Large intestine (tissue), 3 donors: ENCODE results near the gene MRTFA. TPM values are rescaled to one million over a fixed set of nuclear protein-coding genes. Genes with fewer than 3 reads are reported as not detected.
"Not testable (repeated sequence)": the region's sequence is repeated elsewhere in the genome, so short reads cannot be mapped to it uniquely, and the experiment has no call there.

ENCODE experiments used
- DNase-seq, 2 donors: peaks; one replicate each; pipeline versions ENCODE4 v3.0.0 to v3.0.0-alpha.2; 2013
- H3K27ac ChIP-seq: one replicate; pipeline ENCODE4 v1.5.1; 2013; ENCODE audit warnings: low read length
- H3K27me3 ChIP-seq: 2 replicates; pipeline ENCODE4 v1.6.1; 2013; ENCODE audit warnings: low read length; ENCODE audit not compliant: control insufficient read depth, insufficient read depth
- H3K36me3 ChIP-seq: 2 replicates; pipeline ENCODE4 v1.6.1; 2013; ENCODE audit warnings: low read length; ENCODE audit not compliant: control insufficient read depth, insufficient read depth
- H3K4me1 ChIP-seq: one replicate; pipeline ENCODE4 v1.6.1; 2013; ENCODE audit warnings: low read length; ENCODE audit not compliant: control insufficient read depth, insufficient read depth
- H3K4me3 ChIP-seq: one replicate; pipeline ENCODE4 v1.5.1; 2013; ENCODE audit warnings: low read length
- H3K9me3 ChIP-seq: one replicate; pipeline ENCODE4 v1.6.1; 2013; ENCODE audit warnings: mild to moderate bottlenecking, low read depth, low read length, moderate library complexity; ENCODE audit not compliant: control insufficient read depth
- WGBS: methylation state at CpG from one replicate; pipeline ENCODE4 v1.1.5; 2013; ENCODE audit warnings: low lambda C conversion rate; ENCODE audit not compliant: insufficient coverage; 5-methylcytosine and 5-hydroxymethylcytosine counted together
- polyA plus RNA-seq: library from polyadenylated mRNA; unstranded; fragments of 120-200 nt; gene quantifications from one replicate; pipeline ENCODE4 v1.2.1, GENCODE V29; 2013

MRTFA gene
- polyA plus RNA-seq, 1 donor, result 17.1 TPM

DNA sequence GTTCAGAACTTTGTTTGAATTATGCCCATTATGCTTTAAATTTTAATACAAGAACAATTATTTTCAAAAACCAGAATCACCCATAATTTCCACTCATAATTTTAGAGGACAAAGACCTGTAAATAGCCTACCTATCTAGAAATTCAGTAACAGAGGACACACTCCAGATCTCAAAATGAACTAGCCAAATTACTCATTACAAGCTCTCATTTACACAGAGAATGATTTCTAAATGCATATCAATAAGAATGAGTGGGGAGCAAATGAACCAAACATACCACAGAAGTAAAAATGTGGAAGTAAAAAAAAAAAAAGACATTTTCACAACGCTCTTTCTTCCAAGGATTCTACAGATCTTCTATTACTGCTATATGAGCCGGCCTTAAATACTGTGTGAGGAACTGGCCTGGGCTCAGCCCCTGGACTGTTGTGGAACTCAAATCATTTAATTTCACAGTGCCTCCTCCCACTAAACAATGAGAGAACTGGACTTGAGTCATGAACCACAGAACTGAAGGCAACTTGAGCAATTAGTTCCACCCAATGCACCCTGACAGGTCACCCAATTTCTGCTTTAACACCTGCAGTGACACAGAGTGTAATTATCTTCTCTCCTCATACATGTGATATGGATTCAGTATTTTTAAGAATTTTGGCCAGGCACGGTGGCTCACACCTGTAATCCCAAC is 8.0 kb downstream of the MRTFA start:
- Histone ChIP-seq H3K4me3 (no peak overlapping the region), H3K4me1 (no peaks in the 10 kb centered on the region), H3K27ac (no peak overlapping the region), H3K27me3 (no peaks in the 10 kb centered on the region), H3K36me3 (no peaks in the 10 kb centered on the region), H3K9me3 (no peaks in the 10 kb centered on the region)
- WGBS, result no CpG with 5 or more reads among the region's 3 CpGs
- no peak for DNase-seq

DNA sequence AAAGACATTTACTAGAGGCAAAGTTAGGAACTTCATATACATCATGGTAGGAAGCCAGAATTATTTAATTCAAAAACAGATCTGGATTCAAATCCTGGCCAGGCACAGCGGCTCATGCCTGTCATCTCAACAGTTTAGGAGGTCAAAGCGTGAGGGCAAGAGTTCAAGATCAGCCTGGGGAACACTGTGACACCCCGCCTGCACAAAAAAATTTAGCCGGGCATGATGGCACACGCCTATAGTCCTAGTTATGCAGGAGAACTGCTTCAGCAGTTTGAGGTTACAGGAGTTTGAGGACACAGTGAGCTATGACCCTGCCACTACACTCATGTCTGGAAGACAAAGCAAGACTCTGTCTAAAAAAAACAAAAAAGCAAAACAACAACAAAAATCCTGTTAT is 8.9 kb downstream of the MRTFA start:
- H3K36me3 ChIP-seq, result no peaks in the 10 kb centered on the region
- no peaks in the 10 kb centered on the region for H3K4me1 ChIP-seq
- WGBS, result no CpG with 5 or more reads among the region's 5 CpGs
- no peaks in the 10 kb centered on the region for H3K9me3 ChIP-seq
- no peaks in the 10 kb centered on the region for H3K27me3 ChIP-seq
- H3K27ac ChIP-seq, result no peak overlapping the region
- no peak for DNase-seq
- no peak overlapping the region for H3K4me3 ChIP-seq

DNA sequence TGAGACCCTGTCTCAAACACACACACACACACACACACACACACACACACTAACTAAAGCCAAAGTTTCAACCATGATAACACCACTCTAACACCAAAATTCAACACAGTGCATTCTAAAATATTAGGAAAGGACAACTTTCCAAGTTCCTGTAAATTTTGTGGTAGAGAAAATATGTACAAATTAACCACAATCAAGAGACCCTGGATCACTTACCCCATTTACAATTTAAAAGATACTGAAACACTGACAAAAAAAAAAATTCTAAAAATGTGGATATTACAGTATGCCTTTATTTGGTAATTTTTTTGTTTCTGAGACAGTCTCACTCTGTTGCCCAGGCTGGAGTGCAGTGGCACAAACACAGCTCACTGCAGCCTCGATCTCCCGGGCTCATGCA is 9.7 kb downstream of the MRTFA start:
- WGBS, result no CpG with 5 or more reads among the region's 2 CpGs
- H3K9me3 ChIP-seq, result peaks cover 2% of the 10 kb centered on the region
- H3K27ac ChIP-seq, result no peak overlapping the region
- H3K4me3 ChIP-seq, result no peak overlapping the region
- no peaks in the 10 kb centered on the region for H3K4me1 ChIP-seq
- no peaks in the 10 kb centered on the region for H3K36me3 ChIP-seq
- no peak for DNase-seq
- no peaks in the 10 kb centered on the region for H3K27me3 ChIP-seq

DNA sequence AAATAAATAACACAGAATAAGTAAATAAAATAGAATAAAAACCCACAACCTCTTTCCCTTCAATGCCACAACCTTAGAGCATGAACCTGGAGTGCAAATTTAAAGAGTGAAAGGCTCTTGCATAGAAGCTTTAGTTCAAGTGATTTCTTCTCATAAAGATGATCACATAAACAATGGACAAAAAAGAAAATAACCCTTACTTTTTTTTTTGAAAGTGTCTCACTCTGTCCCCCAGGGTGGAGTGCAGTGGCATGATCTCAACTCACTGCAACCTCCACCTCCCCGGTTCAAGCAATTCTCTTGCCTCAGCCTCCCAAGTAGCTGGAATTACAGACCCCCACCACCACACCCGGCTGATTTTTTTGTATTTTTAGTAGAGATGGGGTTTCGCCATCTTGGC is 10.7 kb downstream of the MRTFA start:
- H3K4me3 ChIP-seq, H3K4me1 ChIP-seq, H3K36me3 ChIP-seq, H3K9me3 ChIP-seq, H3K27ac ChIP-seq, DNase-seq, H3K27me3 ChIP-seq: not testable (repeated sequence)
- WGBS, result no CpG with 5 or more reads among the region's 3 CpGs

- not testable (repeated sequence) for H3K4me1 ChIP-seq, H3K36me3 ChIP-seq, H3K27me3 ChIP-seq, H3K4me3 ChIP-seq, H3K27ac ChIP-seq, DNase-seq
- 100% methylated on average over 1 of the region's 3 CpGs for WGBS
- peaks cover 11% of the 10 kb centered on the region for H3K9me3 ChIP-seq
Observed at GRCh38 chr22:40625281-40625680, 11.2 kb downstream of the MRTFA start.

- H3K4me3 ChIP-seq, result no peak overlapping the region
- WGBS, result no CpG with 5 or more reads among the region's 1 CpG
- no peak for DNase-seq
- H3K4me1 ChIP-seq, result no peaks in the 10 kb centered on the region
- H3K27me3 ChIP-seq, result no peaks in the 10 kb centered on the region
- H3K36me3 ChIP-seq, result no peaks in the 10 kb centered on the region
- no peak overlapping the region for H3K27ac ChIP-seq
- H3K9me3 ChIP-seq, result peaks cover 11% of the 10 kb centered on the region
Observed at GRCh38 chr22:40624770-40625169, 11.7 kb downstream of the MRTFA start.

DNA sequence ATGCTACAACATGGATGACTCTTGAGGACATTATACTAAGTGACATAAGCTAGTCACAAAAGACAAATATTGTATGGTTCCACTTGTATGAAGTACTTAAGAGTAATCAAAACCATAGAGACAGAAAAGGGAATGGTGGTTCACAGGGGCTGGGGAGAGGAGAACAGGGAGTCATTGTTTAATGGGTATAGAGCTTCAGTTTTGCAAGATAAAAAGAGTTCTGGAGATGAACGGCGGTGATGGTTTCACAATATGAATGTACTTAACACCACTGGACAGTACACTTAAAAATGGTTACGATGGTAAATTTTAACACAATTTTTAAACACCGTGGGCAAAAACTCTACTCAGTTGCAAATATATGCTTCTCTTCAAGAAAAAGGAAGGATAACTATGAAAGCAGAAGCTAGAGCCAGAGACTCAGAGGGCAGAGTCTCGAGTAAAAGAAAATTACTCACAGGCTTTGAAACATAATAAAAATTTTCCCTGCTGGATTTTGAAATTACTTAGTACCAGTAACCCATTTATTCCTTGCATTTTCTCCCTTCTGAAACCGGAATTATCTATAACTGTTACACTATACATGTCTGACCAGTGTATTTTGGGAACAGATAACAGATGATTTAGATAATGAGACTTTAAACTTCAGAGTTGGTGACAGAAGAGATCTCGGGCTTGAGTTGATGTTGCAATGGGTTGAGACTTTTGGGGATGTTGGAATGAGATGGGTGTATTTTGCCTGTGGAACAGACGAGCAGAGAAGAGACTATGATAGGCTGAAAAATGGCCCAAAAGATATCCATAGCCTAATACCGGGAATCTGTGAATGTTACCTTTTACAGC is 15.0 kb downstream of the MRTFA start:
- H3K36me3 ChIP-seq, result no peaks in the 10 kb centered on the region
- no peaks in the 10 kb centered on the region for H3K4me1 ChIP-seq
- no peaks in the 10 kb centered on the region for H3K27me3 ChIP-seq
- no peak overlapping the region for H3K27ac ChIP-seq
- 98% methylated on average over 8 of the region's 9 CpGs for WGBS
- no peak for DNase-seq
- H3K4me3 ChIP-seq, result no peak overlapping the region
- peaks cover 11% of the 10 kb centered on the region for H3K9me3 ChIP-seq

- Histone ChIP-seq H3K27me3 (no peaks in the 10 kb centered on the region), H3K36me3 (no peaks in the 10 kb centered on the region), H3K27ac (no peak overlapping the region), H3K9me3 (peaks cover 11% of the 10 kb centered on the region), H3K4me3 (no peak overlapping the region), H3K4me1 (no peaks in the 10 kb centered on the region)
- DNase-seq, result no peak
- WGBS, result no CpG with 5 or more reads among the region's 1 CpG
Observed at GRCh38 chr22:40620464-40621046, 16.0 kb downstream of the MRTFA start.

- no peaks in the 10 kb centered on the region for H3K4me1 ChIP-seq
- peaks cover 11% of the 10 kb centered on the region for H3K9me3 ChIP-seq
- H3K27ac ChIP-seq, result no peak overlapping the region
- H3K27me3 ChIP-seq, result no peaks in the 10 kb centered on the region
- H3K36me3 ChIP-seq, result no peaks in the 10 kb centered on the region
- no peak for DNase-seq
- H3K4me3 ChIP-seq, result no peak overlapping the region
- WGBS, result no CpG with 5 or more reads among the region's 5 CpGs
Observed at GRCh38 chr22:40618400-40618799, 18.1 kb downstream of the MRTFA start.

GRCh38 chr22:40616578-40616977 is 19.9 kb downstream of the MRTFA start:
- Histone ChIP-seq H3K4me3 (no peak overlapping the region), H3K9me3 (peaks cover 7% of the 10 kb centered on the region), H3K27me3 (no peaks in the 10 kb centered on the region), H3K27ac (no peak overlapping the region), H3K4me1 (no peaks in the 10 kb centered on the region), H3K36me3 (no peaks in the 10 kb centered on the region)
- no peak for DNase-seq
- WGBS, result 63% methylated on average over 1 of the region's 5 CpGs
